Measurements from ENCODE around the gene CTNNBIP1. TPM values are rescaled to one million over a fixed set of nuclear protein-coding genes. Genes with fewer than 3 reads are reported as not detected.

Gene CTNNBIP1
- total RNA-seq, 1 experiment from 2014 or later, result 31.3 TPM

- Histone ChIP-seq H3K4me1 (ENCODE audit: control insufficient read depth in 1 of 2, insufficient read depth in 2 of 2, low read length in 2 of 2) (peaks cover 7 to 13% of the 10 kb centered on the region in 2 experiments), H4K20me1 (ENCODE audit: insufficient read depth) (peaks cover 14% of the 10 kb centered on the region; the same call in 1 of the 2 replicates), H3K9me2 (ENCODE audit: insufficient read depth) (no peaks in the 10 kb centered on the region), H3K4me2 (ENCODE audit: low read length) (no peak overlapping the region), H3K9me3 (ENCODE audit: control insufficient read depth in 1 of 2, insufficient read depth in 1 of 2, low read depth in 1 of 2, low read length in 2 of 2) (no peaks in the 10 kb centered on the region), H3K27ac (ENCODE audit: low read depth, low read length) (no peak overlapping the region), H3K36me3 (ENCODE audit: control insufficient read depth in 1 of 2, insufficient read depth in 2 of 2, low read length in 2 of 2) (no peaks in the 10 kb centered on the region), H3K79me2 (ENCODE audit: insufficient read depth, low read length) (peaks cover 93% of the 10 kb centered on the region), H3K27me3 (ENCODE audit: insufficient read depth, low read length) (no peaks in the 10 kb centered on the region), H3K9ac (ENCODE audit: low read length) (no peak overlapping the region), H3K4me3 (replicated peaks in 1 of 2; ENCODE audit: low read depth in 1 of 2, low read length in 2 of 2) (no peak overlapping the region), H2AFZ (ENCODE audit: low read depth, low read length, poor library complexity, severe bottlenecking) (no peak overlapping the region)
- DNase-seq (ENCODE audit: low read depth, low spot score), result no peak
- POLR2A ChIA-PET, result interaction anchor here (0.9 to 1.1 kb wide), 2 partner anchors 13 to 32 kb away, joined by 3 read pairs; no protein-coding TSS in a partner anchor
- no peak for ATAC-seq
- no TSS peak for BruUV-seq (replicated peaks)
- CTCF ChIA-PET, result no interaction called here
- intact Hi-C loops (cut with micrococcal nuclease), result no loop called here
- TF ChIP-seq JUND (IDR thresholded peaks at IDR 0.05) (no peak), FOSL1 (IDR thresholded peaks at IDR 0.05; ENCODE audit: low read depth) (no peak), ELF1 (IDR thresholded peaks at IDR 0.05; ENCODE audit: borderline replicate concordance, low read depth) (no peak), POLR2A (IDR thresholded peaks at IDR 0.05; ENCODE audit: borderline replicate concordance, extremely low read depth, insufficient read depth, insufficient read length) (no peak)
- TF ChIP-seq, protein P1, sequence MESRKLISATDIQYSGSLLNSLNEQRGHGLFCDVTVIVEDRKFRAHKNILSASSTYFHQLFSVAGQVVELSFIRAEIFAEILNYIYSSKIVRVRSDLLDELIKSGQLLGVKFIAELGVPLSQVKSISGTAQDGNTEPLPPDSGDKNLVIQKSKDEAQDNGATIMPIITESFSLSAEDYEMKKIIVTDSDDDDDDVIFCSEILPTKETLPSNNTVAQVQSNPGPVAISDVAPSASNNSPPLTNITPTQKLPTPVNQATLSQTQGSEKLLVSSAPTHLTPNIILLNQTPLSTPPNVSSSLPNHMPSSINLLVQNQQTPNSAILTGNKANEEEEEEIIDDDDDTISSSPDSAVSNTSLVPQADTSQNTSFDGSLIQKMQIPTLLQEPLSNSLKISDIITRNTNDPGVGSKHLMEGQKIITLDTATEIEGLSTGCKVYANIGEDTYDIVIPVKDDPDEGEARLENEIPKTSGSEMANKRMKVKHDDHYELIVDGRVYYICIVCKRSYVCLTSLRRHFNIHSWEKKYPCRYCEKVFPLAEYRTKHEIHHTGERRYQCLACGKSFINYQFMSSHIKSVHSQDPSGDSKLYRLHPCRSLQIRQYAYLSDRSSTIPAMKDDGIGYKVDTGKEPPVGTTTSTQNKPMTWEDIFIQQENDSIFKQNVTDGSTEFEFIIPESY (IDR thresholded peaks at IDR 0.05; ENCODE audit: extremely low read depth, insufficient replicate concordance, low read length), result no peak
- RAD21 ChIA-PET (ENCODE audit: low non-redundant PET in 1 of 2, low total read pairs in 2 of 2, uncharacterized antibody in 2 of 2, unreplicated experiment in 2 of 2), result no interaction called here
These were observed 92.3 kb downstream of the CTNNBIP1 start for GRCh38 chr1:9817734-9818133.

- Histone ChIP-seq H4K20me1 (ENCODE audit: insufficient read depth) (peaks cover 5% of the 10 kb centered on the region; the same call in 1 of the 2 replicates), H2AFZ (ENCODE audit: low read depth, low read length, poor library complexity, severe bottlenecking) (no peak overlapping the region), H3K36me3 (ENCODE audit: control insufficient read depth in 1 of 2, insufficient read depth in 2 of 2, low read length in 2 of 2) (no peaks in the 10 kb centered on the region), H3K9me3 (ENCODE audit: control insufficient read depth in 1 of 2, insufficient read depth in 1 of 2, low read depth in 1 of 2, low read length in 2 of 2) (no peaks in the 10 kb centered on the region), H3K4me2 (ENCODE audit: low read length) (no peak overlapping the region), H3K9ac (ENCODE audit: low read length) (no peak overlapping the region), H3K27ac (ENCODE audit: low read depth, low read length) (no peak overlapping the region), H3K79me2 (ENCODE audit: insufficient read depth, low read length) (peaks cover 90% of the 10 kb centered on the region), H3K9me2 (ENCODE audit: insufficient read depth) (no peaks in the 10 kb centered on the region), H3K27me3 (ENCODE audit: insufficient read depth, low read length) (no peaks in the 10 kb centered on the region), H3K4me1 (ENCODE audit: control insufficient read depth in 1 of 2, insufficient read depth in 2 of 2, low read length in 2 of 2) (no peaks in the 10 kb centered on the region), H3K4me3 (replicated peaks in 1 of 2; ENCODE audit: low read depth in 1 of 2, low read length in 2 of 2) (no peak overlapping the region)
- no TSS peak for BruUV-seq (replicated peaks)
- ChIA-PET POLR2A (no interaction called here), CTCF (no interaction called here), RAD21 (ENCODE audit: low non-redundant PET in 1 of 2, low total read pairs in 2 of 2, uncharacterized antibody in 2 of 2, unreplicated experiment in 2 of 2) (no interaction called here)
- DNase-seq (ENCODE audit: low read depth, low spot score) (no peak), ATAC-seq (no peak)
- TF ChIP-seq EGR1 (IDR thresholded peaks at IDR 0.05; ENCODE audit: low read depth), result no peak
- intact Hi-C loops (cut with micrococcal nuclease), result no loop called here
These were observed 93.9 kb downstream of the CTNNBIP1 start for GRCh38 chr1:9816199-9816598.

All from HCT116 (cell line).